ENCODE data around the gene SLC34A2. TPM values are rescaled to one million over a fixed set of nuclear protein-coding genes. Genes with fewer than 3 reads are reported as not detected.
"Not testable (repeated sequence)": the region's sequence is repeated elsewhere in the genome, so short reads cannot be mapped to it uniquely, and the experiment has no call there.

SLC34A2 gene, protein sequence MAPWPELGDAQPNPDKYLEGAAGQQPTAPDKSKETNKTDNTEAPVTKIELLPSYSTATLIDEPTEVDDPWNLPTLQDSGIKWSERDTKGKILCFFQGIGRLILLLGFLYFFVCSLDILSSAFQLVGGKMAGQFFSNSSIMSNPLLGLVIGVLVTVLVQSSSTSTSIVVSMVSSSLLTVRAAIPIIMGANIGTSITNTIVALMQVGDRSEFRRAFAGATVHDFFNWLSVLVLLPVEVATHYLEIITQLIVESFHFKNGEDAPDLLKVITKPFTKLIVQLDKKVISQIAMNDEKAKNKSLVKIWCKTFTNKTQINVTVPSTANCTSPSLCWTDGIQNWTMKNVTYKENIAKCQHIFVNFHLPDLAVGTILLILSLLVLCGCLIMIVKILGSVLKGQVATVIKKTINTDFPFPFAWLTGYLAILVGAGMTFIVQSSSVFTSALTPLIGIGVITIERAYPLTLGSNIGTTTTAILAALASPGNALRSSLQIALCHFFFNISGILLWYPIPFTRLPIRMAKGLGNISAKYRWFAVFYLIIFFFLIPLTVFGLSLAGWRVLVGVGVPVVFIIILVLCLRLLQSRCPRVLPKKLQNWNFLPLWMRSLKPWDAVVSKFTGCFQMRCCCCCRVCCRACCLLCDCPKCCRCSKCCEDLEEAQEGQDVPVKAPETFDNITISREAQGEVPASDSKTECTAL
- total RNA-seq = not detected

DNA sequence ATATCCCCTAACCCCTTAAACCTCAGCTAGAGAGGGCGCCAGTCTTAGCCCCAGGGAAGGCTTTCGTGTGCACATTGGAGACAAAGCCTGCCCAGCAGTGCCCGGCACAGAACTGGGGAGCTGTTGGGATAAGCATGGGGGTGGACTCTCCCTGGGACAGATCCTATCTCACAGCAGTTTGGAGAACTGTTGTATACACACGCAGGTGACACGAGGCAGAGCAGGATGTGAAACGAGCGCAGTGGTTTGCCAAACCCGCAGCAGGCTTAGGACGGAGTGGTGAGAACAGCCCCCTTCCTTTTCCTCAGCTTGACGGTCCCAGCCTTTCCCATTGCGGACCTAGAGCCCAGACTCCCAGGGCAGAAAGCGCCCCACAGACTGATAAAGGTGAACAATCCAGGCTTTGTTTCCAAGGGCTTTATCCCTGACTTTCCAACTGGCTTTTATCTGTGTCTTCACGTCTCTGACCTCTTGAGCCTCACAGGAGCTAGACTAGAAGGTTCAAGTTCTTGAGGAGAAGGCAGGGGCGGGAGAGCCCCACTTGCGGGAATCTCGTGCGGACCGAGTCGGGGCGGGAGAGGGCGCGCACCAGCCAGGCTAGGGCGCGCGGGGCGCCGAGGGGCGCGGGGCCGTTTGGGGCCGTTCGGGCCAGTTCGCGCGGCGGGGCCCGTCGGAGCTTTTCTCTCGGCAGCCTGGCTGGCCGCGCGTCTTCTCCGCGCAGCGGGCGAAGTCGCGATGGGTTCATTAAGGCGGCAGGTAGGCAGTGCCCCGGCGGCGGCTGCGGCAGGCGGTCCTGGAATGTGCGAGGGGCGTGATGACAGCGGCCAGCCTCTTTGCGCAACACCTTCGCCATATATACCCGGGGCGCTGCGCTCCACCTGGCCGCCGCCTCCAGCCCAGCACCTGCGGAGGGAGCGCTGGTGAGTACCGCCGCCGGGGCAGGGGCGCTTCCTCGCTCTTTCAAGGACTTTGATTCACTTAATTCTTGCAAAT is at the start of gene SLC34A2:
Gene SLC34A2 (plus strand): TSS at position 881 of the 993 bp plus-strand sequence. CDS start 6,650 bp downstream, outside the sequence.
- Mint-ChIP-seq H3K36me3 (no peaks in the 10 kb centered on the region), H3K27me3 (peaks cover 32% of the 10 kb centered on the region)
- no peak for DNase-seq

GRCh38 chr4:25608644-25609043 is 47.0 kb upstream of the SLC34A2 start:
- peaks cover 1% of the 10 kb centered on the region for H3K9me3 Mint-ChIP-seq
- DNase-seq = no peak
- H3K27ac Mint-ChIP-seq = no peak overlapping the region
- H3K36me3 Mint-ChIP-seq = no peaks in the 10 kb centered on the region
- no peaks in the 10 kb centered on the region for H3K4me1 Mint-ChIP-seq
- H3K4me3 Mint-ChIP-seq = no peak overlapping the region
- H3K27me3 Mint-ChIP-seq = no peaks in the 10 kb centered on the region

More for the DNA sequence above, at the start of gene SLC34A2:
- Mint-ChIP-seq H3K9me3 (no peaks in the 10 kb centered on the region), H3K4me3 (no peak within 1 kb of the TSS), H3K27ac (no peak within 1 kb of the TSS), H3K4me1 (peaks cover 5% of the 10 kb centered on the region)

GRCh38 chr4:25609976-25610375 is 45.7 kb upstream of the SLC34A2 start:
- Mint-ChIP-seq H3K4me1 (no peaks in the 10 kb centered on the region), H3K4me3 (no peak overlapping the region), H3K27me3 (no peaks in the 10 kb centered on the region), H3K27ac (no peak overlapping the region), H3K9me3 (peaks cover 1% of the 10 kb centered on the region), H3K36me3 (no peaks in the 10 kb centered on the region)
- no peak for DNase-seq

- H3K36me3 Mint-ChIP-seq, H3K4me1 Mint-ChIP-seq, DNase-seq, H3K27ac Mint-ChIP-seq, H3K9me3 Mint-ChIP-seq, H3K27me3 Mint-ChIP-seq, H3K4me3 Mint-ChIP-seq: not testable (repeated sequence)
Measured at GRCh38 chr4:25613613-25614012, 42.0 kb upstream of the SLC34A2 start.

DNA sequence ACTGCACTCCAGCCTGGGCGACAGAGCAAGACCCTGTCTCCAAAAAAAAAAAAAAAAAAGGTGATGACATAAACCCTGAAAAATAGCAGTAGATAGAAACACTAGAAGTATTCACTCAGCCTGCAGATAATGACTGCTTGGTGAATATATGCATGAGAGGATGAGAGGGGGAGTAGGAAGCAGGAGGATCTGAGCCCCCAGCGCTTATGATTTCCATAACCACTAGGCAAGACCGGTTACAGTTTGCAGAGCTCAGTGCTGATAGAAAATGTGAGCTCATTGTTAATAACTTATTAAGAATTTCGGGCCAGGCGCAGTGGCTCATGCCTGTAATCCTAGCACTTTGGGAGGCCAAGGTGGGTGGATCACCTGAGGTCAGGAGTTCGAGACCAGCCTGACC is 40.8 kb upstream of the SLC34A2 start:
- Mint-ChIP-seq H3K4me3 (no peak overlapping the region), H3K36me3 (no peaks in the 10 kb centered on the region), H3K27me3 (no peaks in the 10 kb centered on the region), H3K9me3 (peaks cover 1% of the 10 kb centered on the region), H3K27ac (no peak overlapping the region), H3K4me1 (no peaks in the 10 kb centered on the region)
- no peak for DNase-seq

- no peaks in the 10 kb centered on the region for H3K9me3 Mint-ChIP-seq
- H3K27me3 Mint-ChIP-seq = peaks cover 9% of the 10 kb centered on the region
- no peak for DNase-seq
- H3K4me3 Mint-ChIP-seq = no peak overlapping the region
- no peaks in the 10 kb centered on the region for H3K4me1 Mint-ChIP-seq
- H3K27ac Mint-ChIP-seq = no peak overlapping the region
- H3K36me3 Mint-ChIP-seq = no peaks in the 10 kb centered on the region
Measured at GRCh38 chr4:25621027-25621930, 34.4 kb upstream of the SLC34A2 start.

DNA sequence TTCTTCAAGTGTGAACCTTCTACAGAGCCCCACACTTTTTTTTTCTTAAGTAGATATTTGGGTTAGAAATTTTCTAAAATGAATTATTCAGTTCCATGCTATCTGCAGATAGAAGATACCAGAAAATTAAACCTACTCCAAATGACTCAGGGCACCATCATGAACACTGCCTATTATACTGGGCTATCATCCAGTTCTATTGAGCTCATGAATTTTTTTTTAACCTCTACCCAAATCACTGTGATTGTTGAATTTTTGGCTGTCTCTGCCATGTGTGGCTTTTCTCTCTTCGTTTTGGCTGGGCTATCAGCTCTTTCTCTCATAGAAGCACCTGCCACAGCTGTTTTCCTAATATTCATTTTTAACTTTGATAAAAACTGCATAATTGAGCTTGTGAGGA is 31.0 kb upstream of the SLC34A2 start:
- no peaks in the 10 kb centered on the region for H3K4me1 Mint-ChIP-seq
- H3K27me3 Mint-ChIP-seq = peaks cover 9% of the 10 kb centered on the region
- no peak for DNase-seq
- H3K9me3 Mint-ChIP-seq = no peaks in the 10 kb centered on the region
- H3K27ac Mint-ChIP-seq = no peak overlapping the region
- no peak overlapping the region for H3K4me3 Mint-ChIP-seq
- H3K36me3 Mint-ChIP-seq = no peaks in the 10 kb centered on the region

GRCh38 chr4:25628451-25628850 is 27.2 kb upstream of the SLC34A2 start:
- no peak overlapping the region for H3K4me3 Mint-ChIP-seq
- no peak overlapping the region for H3K27ac Mint-ChIP-seq
- H3K27me3 Mint-ChIP-seq = peaks cover 9% of the 10 kb centered on the region
- no peaks in the 10 kb centered on the region for H3K9me3 Mint-ChIP-seq
- H3K36me3 Mint-ChIP-seq = no peaks in the 10 kb centered on the region
- no peaks in the 10 kb centered on the region for H3K4me1 Mint-ChIP-seq
- no peak for DNase-seq

- Mint-ChIP-seq H3K4me1 (no peaks in the 10 kb centered on the region), H3K27me3 (peaks cover 5% of the 10 kb centered on the region), H3K4me3 (no peak overlapping the region), H3K9me3 (no peaks in the 10 kb centered on the region), H3K36me3 (no peaks in the 10 kb centered on the region), H3K27ac (no peak overlapping the region)
- DNase-seq = no peak
Measured at GRCh38 chr4:25632135-25632534, 23.5 kb upstream of the SLC34A2 start.

DNA sequence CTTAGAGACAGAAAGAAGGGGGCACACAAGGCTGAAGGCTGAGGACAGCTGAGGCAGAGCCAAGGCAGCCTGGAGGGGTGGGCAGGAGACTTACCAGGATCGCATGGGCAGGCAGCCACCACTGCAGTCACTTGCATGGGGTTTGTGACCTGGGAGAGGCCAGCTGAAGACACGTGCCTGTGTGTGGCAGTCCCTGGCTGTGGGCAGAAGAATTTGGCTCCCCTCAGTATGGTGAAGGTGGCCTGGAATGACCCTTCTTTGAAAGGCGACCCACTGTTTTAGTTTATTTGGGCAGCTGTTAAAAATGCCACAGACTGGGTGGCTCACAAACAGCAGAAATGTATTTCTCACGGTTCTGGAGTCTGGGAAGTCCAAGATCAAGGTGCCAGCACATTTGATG is 22.1 kb upstream of the SLC34A2 start:
- Mint-ChIP-seq H3K27ac (no peak overlapping the region), H3K4me3 (no peak overlapping the region), H3K36me3 (no peaks in the 10 kb centered on the region), H3K4me1 (no peaks in the 10 kb centered on the region), H3K9me3 (no peaks in the 10 kb centered on the region), H3K27me3 (peaks cover 5% of the 10 kb centered on the region)
- no peak for DNase-seq

- no peak overlapping the region for H3K27ac Mint-ChIP-seq
- no peaks in the 10 kb centered on the region for H3K4me1 Mint-ChIP-seq
- DNase-seq = no peak
- no peaks in the 10 kb centered on the region for H3K9me3 Mint-ChIP-seq
- peaks cover 5% of the 10 kb centered on the region for H3K27me3 Mint-ChIP-seq
- H3K36me3 Mint-ChIP-seq = no peaks in the 10 kb centered on the region
- H3K4me3 Mint-ChIP-seq = no peak overlapping the region
Measured at GRCh38 chr4:25635501-25635900, 20.1 kb upstream of the SLC34A2 start.

- no peak overlapping the region for H3K27ac Mint-ChIP-seq
- no peaks in the 10 kb centered on the region for H3K36me3 Mint-ChIP-seq
- peaks cover 4% of the 10 kb centered on the region for H3K27me3 Mint-ChIP-seq
- no peak for DNase-seq
- H3K9me3 Mint-ChIP-seq = no peaks in the 10 kb centered on the region
- no peak overlapping the region for H3K4me3 Mint-ChIP-seq
- no peaks in the 10 kb centered on the region for H3K4me1 Mint-ChIP-seq
Measured at GRCh38 chr4:25637581-25638220, 17.9 kb upstream of the SLC34A2 start.

GRCh38 chr4:25638221-25638601 is 17.4 kb upstream of the SLC34A2 start:
- H3K4me1 Mint-ChIP-seq = no peaks in the 10 kb centered on the region
- H3K27me3 Mint-ChIP-seq = peaks cover 4% of the 10 kb centered on the region
- no peaks in the 10 kb centered on the region for H3K9me3 Mint-ChIP-seq
- no peak for DNase-seq
- no peaks in the 10 kb centered on the region for H3K36me3 Mint-ChIP-seq
- H3K27ac Mint-ChIP-seq = no peak overlapping the region
- no peak overlapping the region for H3K4me3 Mint-ChIP-seq

DNA sequence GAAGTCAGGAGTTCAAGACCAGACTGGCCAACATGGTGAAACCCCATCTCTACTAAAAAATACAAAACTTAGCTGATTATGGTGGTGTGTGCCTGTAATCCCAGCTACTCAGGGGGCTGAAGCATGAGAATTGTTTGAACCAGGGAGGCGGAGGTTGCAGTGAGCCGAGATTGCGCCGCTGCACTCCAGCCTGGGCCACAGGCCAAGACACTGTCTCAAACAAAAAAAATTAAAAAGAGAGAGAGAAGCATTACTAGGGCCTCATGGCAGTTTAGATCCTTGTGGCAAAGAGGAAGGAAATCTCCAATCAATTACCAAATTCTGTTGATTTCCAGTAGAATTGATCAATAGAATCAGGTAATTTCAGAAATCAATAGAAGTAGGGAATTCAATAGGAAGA is 16.8 kb upstream of the SLC34A2 start:
- H3K9me3 Mint-ChIP-seq = no peaks in the 10 kb centered on the region
- no peaks in the 10 kb centered on the region for H3K36me3 Mint-ChIP-seq
- H3K4me1 Mint-ChIP-seq = no peaks in the 10 kb centered on the region
- DNase-seq = no peak
- H3K4me3 Mint-ChIP-seq = no peak overlapping the region
- peaks cover 4% of the 10 kb centered on the region for H3K27me3 Mint-ChIP-seq
- no peak overlapping the region for H3K27ac Mint-ChIP-seq
